HL-60/S4 (cell line): ENCODE results near the gene LIMS2.

Source experiments
- in situ Hi-C: fragments of 300-500 bp; cut with MboI; formaldehyde crosslinking; loops from 2 replicates; pipeline ENCODE4 v1.14.3; 2022; ENCODE audit warnings: low sequenced_read_pairs

LIMS2 gene

GRCh38 chr2:127701193-127701650 lies 25.9 kb upstream of the LIMS2 start, which contains the start of gene SFT2D3:
TSS of gene SFT2D3 (plus strand) at chr2:127701497. CDS start at chr2:127701529, 32 bp downstream.
- in situ Hi-C loops: no loop called here

GRCh38 chr2:127700527-127701192 lies 25.3 kb upstream of the LIMS2 start:
- in situ Hi-C loops: no loop called here

GRCh38 chr2:127698553-127699355 lies 23.4 kb upstream of the LIMS2 start:
- in situ Hi-C loops: no loop called here

GRCh38 chr2:127697482-127698180 lies 22.3 kb upstream of the LIMS2 start:
- in situ Hi-C loops: no loop called here

- in situ Hi-C loops: no loop called here
These were observed 20.5 kb upstream of the LIMS2 start for GRCh38 chr2:127695491-127696472.

GRCh38 chr2:127694986-127695385 lies 19.7 kb upstream of the LIMS2 start:
- in situ Hi-C loops: no loop called here

- in situ Hi-C loops: no loop called here
These were observed 15.4 kb upstream of the LIMS2 start for GRCh38 chr2:127690696-127691095.

GRCh38 chr2:127688405-127688804 lies 13.1 kb upstream of the LIMS2 start:
- in situ Hi-C loops: no loop called here

- in situ Hi-C loops: no loop called here
These were observed 10.2 kb upstream of the LIMS2 start for GRCh38 chr2:127685410-127686080.

GRCh38 chr2:127683757-127684156 lies 8.4 kb upstream of the LIMS2 start:
- in situ Hi-C loops: no loop called here

- in situ Hi-C loops: no loop called here
These were observed 7.7 kb upstream of the LIMS2 start for GRCh38 chr2:127683056-127683455.

GRCh38 chr2:127681976-127682857 lies 6.9 kb upstream of the LIMS2 start:
- in situ Hi-C loops: no loop called here

GRCh38 chr2:127681288-127681804 lies 6.0 kb upstream of the LIMS2 start:
- in situ Hi-C loops: no loop called here

- in situ Hi-C loops: no loop called here
These were observed 5.5 kb upstream of the LIMS2 start for GRCh38 chr2:127680706-127681287.

GRCh38 chr2:127679680-127680361 lies 4.5 kb upstream of the LIMS2 start:
- in situ Hi-C loops: no loop called here

GRCh38 chr2:127678991-127679390 lies 3.7 kb upstream of the LIMS2 start:
- in situ Hi-C loops: no loop called here

- in situ Hi-C loops: no loop called here
These were observed 3.2 kb upstream of the LIMS2 start for GRCh38 chr2:127678531-127678930.

- in situ Hi-C loops: no loop called here
These were observed 1.6 kb upstream of the LIMS2 start for GRCh38 chr2:127676906-127677305.
